Measurements from ENCODE around the gene ARVCF.

ARVCF gene

GRCh38 chr22:19991645-19992451, 24.8 kb downstream of the ARVCF start:
- no peak for TF ChIP-seq FOXP2 (optimal IDR thresholded peaks at IDR 0.05; ENCODE audit: borderline replicate concordance, extremely low read depth, extremely low read length, insufficient read depth)
- no peak for TF ChIP-seq TAF1 (IDR thresholded peaks at IDR 0.05; ENCODE audit: borderline replicate concordance, insufficient read depth, low read length)
- no peak for TF ChIP-seq POLR2AphosphoS5 (IDR thresholded peaks at IDR 0.05; ENCODE audit: low read depth, low read length)
- no peak for TF ChIP-seq REST (IDR thresholded peaks at IDR 0.05; ENCODE audit: insufficient read depth in 1 of 2, low read depth in 2 of 2, low read length in 2 of 2)
- no peak for TF ChIP-seq SIN3A (IDR thresholded peaks at IDR 0.05; ENCODE audit: borderline replicate concordance, insufficient read depth, low read length)

- TF ChIP-seq REST (IDR thresholded peaks at IDR 0.05; ENCODE audit: insufficient read depth in 1 of 2, low read depth in 2 of 2, low read length in 2 of 2) = no peak
- no peak for TF ChIP-seq POLR2AphosphoS5 (IDR thresholded peaks at IDR 0.05; ENCODE audit: low read depth, low read length)
- TF ChIP-seq SIN3A (IDR thresholded peaks at IDR 0.05; ENCODE audit: borderline replicate concordance, insufficient read depth, low read length) = no peak
- no peak for TF ChIP-seq FOXP2 (optimal IDR thresholded peaks at IDR 0.05; ENCODE audit: borderline replicate concordance, extremely low read depth, extremely low read length, insufficient read depth)
- TF ChIP-seq TAF1 (IDR thresholded peaks at IDR 0.05; ENCODE audit: borderline replicate concordance, insufficient read depth, low read length) = no peak
Measured at GRCh38 chr22:19991395-19991644, 25.3 kb downstream of the ARVCF start.

- TF ChIP-seq REST (IDR thresholded peaks at IDR 0.05; ENCODE audit: insufficient read depth in 1 of 2, low read depth in 2 of 2, low read length in 2 of 2) = no peak
- TF ChIP-seq SIN3A (IDR thresholded peaks at IDR 0.05; ENCODE audit: borderline replicate concordance, insufficient read depth, low read length) = no peak
- no peak for TF ChIP-seq TAF1 (IDR thresholded peaks at IDR 0.05; ENCODE audit: borderline replicate concordance, insufficient read depth, low read length)
- no peak for TF ChIP-seq POLR2AphosphoS5 (IDR thresholded peaks at IDR 0.05; ENCODE audit: low read depth, low read length)
- TF ChIP-seq FOXP2 (optimal IDR thresholded peaks at IDR 0.05; ENCODE audit: borderline replicate concordance, extremely low read depth, extremely low read length, insufficient read depth) = no peak
Measured at GRCh38 chr22:19990609-19991394, 25.8 kb downstream of the ARVCF start.

- TF ChIP-seq REST (IDR thresholded peaks at IDR 0.05; ENCODE audit: insufficient read depth in 1 of 2, low read depth in 2 of 2, low read length in 2 of 2) (no peak), POLR2AphosphoS5 (IDR thresholded peaks at IDR 0.05; ENCODE audit: low read depth, low read length) (no peak), FOXP2 (optimal IDR thresholded peaks at IDR 0.05; ENCODE audit: borderline replicate concordance, extremely low read depth, extremely low read length, insufficient read depth) (no peak), TAF1 (IDR thresholded peaks at IDR 0.05; ENCODE audit: borderline replicate concordance, insufficient read depth, low read length) (no peak), SIN3A (IDR thresholded peaks at IDR 0.05; ENCODE audit: borderline replicate concordance, insufficient read depth, low read length) (no peak)
Measured at GRCh38 chr22:19990188-19990587, 26.4 kb downstream of the ARVCF start.

Measured in PFSK-1 (cell line).